Measurements from ENCODE around the gene GMIP.

Gene GMIP

DNA sequence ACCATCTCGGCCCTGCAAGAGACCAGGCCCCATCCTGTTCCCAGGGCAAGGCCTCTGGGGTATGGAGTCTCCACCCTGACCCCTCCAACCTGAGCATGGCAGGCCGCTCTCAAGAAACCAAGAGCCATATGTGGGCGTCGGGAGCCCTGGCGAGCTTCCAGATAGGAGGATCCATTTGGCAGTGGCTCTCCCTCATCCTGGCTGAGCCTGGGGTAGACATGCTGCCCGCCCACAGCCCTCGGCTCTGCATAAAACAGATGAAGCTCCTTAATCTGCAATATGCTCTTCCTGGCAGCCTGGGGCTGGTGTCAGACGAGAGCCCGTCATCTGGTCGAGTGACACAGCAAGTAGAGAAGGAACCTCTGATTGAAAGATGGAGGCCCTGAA lies 13.9 kb upstream of the GMIP start:
- no peak for DNase-seq

DNA sequence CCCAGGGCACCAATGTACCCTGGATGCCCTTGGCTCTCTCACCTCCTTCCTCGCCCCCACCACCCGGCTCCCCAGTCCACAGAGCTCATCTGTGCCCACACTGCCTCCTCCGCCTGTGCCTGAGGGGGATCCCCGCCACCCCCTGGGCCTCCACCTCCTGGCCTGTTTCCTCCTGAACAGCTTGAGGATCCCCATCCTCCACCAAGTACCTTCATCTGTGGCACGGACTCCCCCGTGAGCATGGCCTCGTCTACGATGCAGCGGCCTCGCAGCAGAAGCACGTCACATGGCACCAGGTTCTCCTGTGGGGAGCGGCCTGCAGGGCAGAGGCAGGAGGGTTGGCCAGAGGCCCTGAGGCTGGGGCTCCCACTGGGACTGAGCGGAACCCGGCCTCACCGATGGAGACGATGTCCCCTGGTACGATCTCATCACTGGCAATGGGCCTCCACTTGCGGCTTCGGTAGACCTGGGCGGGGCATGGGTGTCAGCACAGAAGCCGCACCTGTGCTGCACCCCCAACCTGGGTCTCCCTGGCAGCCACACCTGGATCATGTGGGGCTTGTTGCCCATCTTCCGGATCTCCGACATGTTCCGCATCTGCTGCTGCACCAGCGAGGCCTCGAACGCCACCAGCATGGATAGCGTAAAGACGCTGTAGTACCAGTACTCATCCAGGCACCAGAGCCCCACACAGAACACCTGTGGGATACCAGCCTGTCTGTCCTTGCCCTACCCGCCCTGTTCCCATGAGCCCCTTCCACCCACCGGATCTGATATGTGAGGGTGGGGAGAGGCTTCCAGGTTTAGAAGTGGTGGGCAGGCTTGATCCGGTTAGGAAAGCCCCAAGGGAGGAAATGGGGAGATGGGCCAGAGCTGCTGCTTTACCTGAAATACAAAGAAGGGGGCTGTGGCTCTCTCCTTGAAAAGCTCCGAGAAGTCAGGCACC lies 13.3 kb upstream of the GMIP start:
- DNase-seq = no peak

DNA sequence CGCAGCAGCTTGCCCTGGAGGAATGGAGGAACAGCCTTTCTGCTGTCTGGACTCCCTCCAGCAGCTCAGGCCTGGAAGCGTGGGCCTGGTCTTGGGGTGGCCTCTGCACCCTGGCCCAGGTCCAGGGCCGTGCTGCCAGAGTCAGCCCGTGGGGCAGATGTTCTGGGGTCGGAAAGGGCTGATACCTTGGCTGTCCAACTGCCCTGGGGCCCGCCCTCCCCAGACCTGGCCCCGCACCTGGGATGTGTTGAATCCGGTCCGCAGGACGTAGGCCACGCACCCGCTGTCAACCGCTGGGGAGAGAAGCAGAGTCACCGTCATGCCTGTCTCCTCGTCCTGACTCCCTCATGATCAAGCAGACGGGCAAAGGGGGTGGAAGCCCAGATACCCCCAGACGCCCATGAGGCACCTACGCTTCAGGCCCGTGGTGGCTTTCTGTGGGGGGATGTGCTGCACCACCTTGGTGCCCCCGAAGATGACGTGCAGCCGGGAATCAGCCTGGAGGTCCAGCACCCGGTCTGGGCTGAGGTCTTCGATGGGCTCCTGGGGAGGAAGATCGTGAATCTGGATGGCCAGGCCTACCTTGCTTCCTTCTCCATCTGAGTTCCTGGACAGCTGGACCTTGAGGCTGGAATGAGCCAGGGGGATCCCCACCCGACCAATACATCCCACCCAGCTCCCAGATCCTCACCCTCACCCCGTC lies 12.3 kb upstream of the GMIP start:
- DNase-seq = no peak

GRCh38 chr19:19655051-19655594 lies 11.7 kb upstream of the GMIP start:
- DNase-seq = no peak

DNA sequence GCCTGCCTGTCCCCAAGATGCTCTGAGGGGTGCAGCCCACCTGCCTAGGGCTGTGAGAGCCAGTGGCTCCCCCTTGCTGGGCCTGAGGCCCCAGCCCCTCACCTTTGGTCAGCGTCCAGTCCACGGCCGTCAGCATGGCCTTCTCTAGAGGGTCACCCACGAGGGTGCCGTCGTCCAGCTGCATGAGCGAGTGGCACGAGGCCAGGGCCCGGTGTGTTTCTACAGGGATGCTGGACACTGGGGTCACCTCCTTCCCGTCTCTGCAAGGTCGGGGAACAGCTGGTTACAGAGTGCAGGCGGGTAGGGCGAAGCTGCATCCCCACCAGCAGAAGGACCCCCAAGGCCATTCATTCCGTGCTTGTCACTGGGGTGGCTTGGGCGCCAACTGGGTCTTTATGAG lies 11.0 kb upstream of the GMIP start:
- no peak for DNase-seq

DNA sequence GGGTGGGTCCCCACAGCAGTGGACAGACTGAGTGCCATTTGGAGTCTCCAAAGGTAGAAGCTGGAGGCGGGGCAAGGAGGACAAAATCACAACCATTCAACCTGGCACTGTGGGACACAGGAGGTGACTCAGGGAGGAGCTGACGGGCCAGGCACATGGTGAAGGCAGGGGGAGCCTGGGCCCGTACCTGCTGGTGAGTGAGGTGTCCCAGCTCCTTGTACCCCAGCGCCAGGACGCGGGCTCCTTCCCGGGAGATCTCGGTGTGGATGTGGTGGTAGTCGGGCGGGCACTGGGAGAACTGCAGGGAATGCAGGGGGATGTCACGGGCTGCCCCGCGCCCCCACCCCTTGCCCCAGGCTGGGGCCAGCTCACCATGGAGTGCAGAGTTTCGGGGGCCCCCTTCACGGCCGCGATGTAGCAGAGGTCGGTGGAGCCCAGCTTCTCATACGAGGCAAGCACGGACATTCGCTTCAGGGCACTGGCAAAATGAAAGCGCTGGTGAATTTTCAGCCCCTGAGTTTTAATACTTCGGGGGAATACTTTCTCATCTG lies 10.2 kb upstream of the GMIP start:
- no peak for DNase-seq

DNA sequence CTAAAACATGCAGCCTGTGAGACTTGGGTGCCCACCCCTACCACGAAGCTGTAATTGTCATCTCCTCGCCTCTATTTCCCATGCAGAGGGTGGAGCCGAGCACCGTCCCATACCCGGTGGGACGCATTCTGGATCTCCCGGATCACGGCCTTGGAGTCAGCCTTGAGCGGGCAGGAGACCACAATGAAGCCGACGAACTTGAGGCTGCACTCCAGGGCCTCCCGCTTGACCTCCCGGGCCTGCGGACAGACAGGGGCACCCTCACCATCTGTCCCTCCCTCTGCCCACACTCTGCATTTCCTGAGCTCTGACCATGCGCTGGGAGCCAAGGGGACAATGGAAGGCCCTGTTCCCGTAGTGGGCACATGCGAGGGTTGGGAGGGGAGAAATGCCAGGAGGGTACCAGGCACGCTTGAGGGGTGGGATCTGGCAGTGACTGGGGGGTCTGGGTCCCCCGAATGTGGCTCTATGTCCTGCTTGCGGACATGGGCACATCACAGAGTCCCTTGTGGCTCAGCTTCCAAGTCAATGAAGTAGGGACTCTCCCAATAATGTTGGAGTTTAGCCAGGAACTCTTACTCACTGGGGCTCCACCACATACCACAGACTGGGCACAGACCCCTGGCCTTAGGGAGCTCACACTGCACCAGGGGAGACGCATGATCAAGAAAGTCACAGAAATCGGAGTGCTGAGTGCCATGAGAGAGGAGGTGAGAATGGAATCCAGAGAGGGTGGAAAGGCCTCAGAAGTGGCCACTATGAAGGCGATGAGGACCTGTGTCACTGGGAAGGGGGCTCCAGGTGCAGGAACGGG lies 9.2 kb upstream of the GMIP start:
- no peak for DNase-seq

DNA sequence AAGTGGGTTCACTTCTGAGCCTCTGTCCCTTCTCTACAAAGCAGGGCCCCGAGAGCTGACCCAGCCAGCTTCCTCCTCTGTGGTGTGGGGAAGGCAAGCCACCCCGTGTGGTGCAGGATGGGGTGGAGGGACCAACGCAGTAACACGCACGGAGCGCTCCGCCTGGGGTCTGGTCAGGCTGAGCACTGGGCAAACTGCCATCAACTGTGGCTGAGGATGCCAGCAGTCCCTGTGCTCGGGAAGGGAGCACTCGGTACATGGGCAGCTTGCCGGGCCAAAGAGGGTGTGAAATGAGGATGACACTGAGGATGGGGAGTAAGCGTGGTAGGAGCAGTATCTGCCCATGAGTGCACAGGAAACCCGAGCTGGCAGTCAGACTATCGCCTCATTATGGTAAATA lies 7.6 kb upstream of the GMIP start:
- no peak for DNase-seq

DNA sequence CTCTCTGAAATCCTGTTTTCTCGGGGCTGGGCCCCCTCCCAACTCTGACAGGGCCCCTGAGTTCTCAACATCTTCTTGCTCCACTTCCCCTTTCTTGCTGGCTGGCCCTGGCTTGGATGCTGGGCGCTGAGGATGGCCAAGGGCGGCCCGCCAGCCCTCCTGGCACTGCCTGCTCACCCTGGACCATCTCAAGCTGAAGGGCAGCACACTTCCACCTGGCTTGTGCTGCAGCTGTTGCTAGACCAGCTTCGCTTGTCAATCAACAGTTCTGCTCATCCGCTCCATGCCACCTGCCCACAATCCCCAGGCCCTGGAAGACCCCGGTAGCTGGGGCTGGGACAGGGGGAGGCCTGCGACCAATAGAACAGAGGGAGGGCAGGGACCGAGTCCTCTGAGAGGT lies 6.9 kb upstream of the GMIP start:
- no peak for DNase-seq

GRCh38 chr19:19649580-19649995 lies 6.1 kb upstream of the GMIP start:
- DNase-seq = no peak

DNA sequence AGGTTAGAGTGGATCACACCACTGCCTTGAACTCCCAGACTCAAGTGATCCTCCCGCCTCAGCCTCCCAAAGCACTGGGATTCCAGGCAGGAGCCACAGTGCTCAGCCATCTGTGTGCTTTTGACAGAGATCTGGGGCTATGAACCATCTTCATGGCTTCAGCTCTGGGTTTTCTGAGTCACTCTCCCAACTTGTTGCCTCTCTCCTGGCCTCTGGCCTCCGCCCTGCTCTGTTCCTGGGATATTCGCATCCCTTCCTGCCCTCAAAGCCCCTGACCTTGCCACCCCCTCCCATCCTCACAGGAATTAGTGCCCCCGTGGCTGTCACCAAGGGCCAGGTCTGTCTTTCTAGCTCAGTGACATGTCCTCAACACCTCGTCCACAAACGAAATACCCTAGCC lies 5.7 kb upstream of the GMIP start:
- no peak for DNase-seq

DNA sequence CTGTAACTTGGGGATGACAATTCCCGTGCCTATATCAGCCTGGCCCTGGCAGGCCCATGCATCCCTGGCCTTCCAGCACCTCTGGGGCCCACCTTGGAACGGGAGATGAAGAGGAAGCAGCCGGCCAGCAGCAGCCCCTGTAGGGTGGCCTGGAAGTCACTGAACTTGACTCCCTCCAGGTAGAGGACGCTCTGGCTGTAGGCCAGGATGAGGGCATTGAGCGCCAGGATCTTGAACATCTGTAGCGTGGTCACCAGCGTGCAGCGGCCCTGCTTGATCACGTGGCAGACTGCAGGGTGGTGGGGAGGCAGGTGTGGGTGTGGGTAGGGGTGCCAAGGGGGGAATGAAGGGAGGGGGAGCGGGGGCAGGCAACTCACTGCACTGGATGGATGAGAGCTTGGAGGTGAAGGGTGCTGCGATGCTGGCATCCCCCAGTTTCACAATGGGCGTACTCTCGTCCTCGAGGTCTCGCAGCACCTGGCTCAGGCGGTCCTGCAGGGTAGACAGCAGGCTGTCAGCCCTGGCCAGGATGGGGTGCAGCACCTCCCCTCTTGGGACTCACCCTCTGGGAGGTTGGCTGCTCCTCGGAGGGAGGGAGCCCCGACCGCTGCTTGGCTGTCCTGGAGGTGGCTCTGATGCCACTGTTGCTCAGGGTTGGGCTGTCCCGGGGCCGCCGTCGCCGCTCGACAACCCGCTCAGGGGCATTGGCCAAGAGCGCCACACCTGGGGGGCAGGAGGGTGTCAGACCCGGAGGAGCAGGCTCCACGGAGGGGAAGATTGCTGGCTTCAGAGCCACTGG lies 3.8 kb upstream of the GMIP start:
- DNase-seq = no peak

GRCh38 chr19:19645233-19645870 lies 1.9 kb upstream of the GMIP start:
- DNase-seq = no peak

DNA sequence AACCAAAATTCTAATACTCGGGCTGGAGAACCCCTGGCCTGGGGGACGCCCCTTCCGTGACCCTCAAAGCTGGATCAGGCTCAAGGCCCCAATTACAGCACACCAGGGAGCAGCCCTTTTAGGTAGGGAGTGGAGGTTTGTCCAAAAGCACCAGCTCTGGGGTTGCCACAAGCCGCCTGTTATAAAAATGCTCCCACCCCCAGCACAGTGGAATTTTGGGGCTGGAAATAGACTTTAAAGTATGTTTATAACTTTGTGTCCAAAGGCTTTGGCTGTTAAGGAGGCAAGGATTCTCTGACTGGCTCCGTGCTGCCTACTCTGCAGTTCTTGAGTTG lies 564 bp upstream of the GMIP start:
- DNase-seq = no peak

DNA sequence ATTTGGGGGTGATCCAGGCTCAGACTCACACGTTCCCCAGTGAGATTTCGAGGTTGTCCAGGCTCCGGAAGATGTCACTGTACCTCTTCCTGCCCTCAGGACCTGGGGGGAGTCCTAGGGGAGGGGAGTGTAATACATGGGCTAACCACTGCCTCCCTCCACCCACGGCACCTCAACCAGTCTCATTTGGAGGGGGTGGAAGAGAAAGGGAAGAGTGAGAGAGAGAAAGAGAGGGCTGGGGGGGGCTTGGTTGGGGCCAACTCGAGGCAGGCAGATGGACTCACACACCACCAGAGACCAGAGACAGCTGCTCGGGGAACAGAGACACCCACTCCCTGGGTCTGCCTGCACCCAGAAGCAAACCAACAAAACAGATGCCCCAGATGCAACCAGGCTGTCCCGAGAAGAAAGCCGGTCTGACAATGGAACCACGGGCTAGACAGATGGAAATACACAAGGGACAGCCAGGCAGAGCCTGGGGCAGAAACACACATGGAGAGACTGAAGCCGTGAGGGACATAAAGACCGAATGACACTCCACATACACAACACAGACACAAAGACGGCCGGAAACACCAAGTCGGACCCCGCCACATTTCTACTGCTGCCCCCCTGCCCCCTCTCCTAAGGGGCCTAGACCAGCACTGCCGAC lies 825 bp downstream of the GMIP start:
- DNase-seq = peak; percentile 60

DNA sequence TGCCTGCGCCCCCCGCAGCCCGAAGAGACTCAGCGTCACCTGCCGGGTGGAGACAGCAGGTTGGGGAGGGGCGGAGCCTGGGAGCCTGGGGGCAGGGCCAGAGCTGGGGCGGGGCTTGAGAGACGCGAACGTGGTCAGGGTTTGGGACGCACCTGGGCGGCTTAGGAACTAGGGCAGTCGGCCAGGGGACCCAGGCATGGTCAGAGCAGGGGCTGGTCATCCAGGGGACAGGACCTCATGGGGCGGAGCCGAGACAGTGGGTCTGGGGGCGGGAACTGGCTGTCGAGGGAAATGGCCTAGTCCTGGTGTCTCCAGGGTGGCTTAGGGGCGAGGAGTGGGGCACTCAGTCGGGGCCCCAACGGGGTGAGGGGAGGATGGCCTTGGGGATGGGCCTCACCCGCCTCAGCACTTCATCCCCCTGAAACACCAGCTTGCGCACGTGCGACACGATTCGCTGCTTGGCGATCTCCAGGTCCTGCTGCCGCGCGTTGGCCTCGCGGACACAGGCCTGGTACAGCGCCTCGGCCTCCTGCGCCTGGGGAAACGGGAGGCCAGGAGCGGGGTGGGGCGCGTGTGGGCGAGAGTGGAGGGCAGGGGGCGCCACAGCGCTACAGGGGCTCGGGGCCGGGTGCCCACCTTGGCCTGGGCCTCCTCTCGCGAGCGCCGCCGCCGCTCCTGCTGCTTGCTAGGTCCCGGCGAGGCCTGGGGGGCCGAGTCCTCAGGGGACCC lies 5.8 kb downstream of the GMIP start:
- no peak for DNase-seq

GRCh38 chr19:19637186-19637522 lies 6.3 kb downstream of the GMIP start:
- no peak for DNase-seq

DNA sequence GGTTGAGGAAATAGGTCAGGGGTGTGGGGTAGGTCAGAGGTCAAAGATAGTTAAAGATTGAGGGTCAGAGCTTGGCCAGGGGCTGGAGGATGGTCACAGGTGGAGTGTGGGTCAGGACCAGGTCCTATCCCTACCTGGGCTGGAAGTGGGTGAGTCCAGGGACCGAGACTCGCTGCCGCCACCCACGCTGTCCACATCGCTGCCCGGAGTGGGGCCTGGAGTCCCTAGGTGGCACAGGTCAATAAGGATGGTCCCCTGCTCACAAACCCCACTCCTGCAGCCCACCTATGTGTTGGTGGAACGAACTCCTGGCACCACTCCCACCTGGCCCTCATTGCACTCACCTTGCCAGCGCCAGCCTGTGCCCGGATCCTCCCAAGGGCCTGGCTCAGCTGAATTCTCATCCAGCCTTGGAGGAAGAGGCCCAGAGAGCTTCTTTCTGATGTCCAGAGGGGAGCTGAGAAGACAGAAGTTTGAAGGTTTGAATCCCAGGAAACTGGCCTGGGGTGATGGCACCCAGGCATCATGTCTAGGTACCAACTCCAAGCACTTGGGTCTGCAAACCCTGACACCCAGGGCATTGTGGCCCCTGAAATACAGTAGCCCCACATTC lies 6.8 kb downstream of the GMIP start:
- no peak for DNase-seq

DNA sequence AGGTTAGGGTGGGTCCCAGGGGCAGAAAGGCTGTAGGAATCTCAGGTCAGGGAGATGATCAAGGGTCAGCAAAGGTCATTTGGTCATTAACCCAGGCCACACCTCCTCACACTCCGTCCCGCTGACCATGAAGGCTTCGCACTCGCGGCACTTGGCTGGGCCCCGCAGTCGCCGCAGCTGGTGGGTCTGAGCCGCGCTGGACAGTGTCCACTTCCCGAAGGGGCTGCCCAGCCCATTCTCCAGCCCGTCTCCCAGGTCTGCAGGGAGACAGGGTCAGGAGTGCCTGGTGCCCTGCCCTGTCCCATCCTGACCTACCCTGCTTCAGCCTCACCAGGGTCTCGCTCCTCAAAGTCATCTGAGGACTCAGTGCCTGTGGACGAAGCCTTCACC lies 8.1 kb downstream of the GMIP start:
- no peak for DNase-seq
